HepG2 (cell line): ENCODE measurements around the gene ST3GAL2. TPM values are rescaled to one million over a fixed set of nuclear protein-coding genes. Genes with fewer than 3 reads are reported as not detected.
A peak's percentile ranks its signal among the peaks of the same experiment; 100 is the strongest.

Source experiments
- ATAC-seq: fragments of 200-7000 bp; cut with Tn5 transposase; 3 replicates; pipeline ENCODE4 v1.9.1; 2020; ENCODE audit warnings: mild to moderate bottlenecking, moderate library complexity
- BruUV-seq: library from RNA; stranded (reverse); fragments of 400-500 nt; replicated peaks from 2 replicates; lab custom pipeline; 2021; lab: Mats Ljungman, UMichigan
- CTCF ChIA-PET: fragments of 300-600 bp; formaldehyde crosslinking; extraction: SDS; loops from one replicate; lab custom pipeline; 2021; ENCODE audit warnings: low total read pairs, inconsistent platforms, low intra/inter-chr PET ratio; lab: Yijun Ruan, JAX
- POLR2A ChIA-PET: fragments of 350-600 bp; sonication (Branson Sonifier 250); formaldehyde crosslinking; loops from one replicate; lab custom pipeline; 2020; ENCODE audit warnings: antibody characterized with exemption, inconsistent platforms; lab: Yijun Ruan, JAX
- DNase-seq: peaks from one replicate; pipeline ENCODE4 v3.0.0-alpha.2; 2015; ENCODE audit warnings: low spot score
- FAIRE-seq: peaks from 3 replicates; lab custom pipeline; 2011; peaks lifted over from hg19 to GRCh38; lab: Jason Lieb, UNC
- H2AFZ ChIP-seq: one replicate; pipeline ENCODE4 v1.6.1; 2011; ENCODE audit warnings: low read length, inconsistent platforms
- H3K27ac ChIP-seq: fragments of 300-600 bp; 3 replicates; pipeline ENCODE4 v1.8.0; 2011; ENCODE audit warnings: mixed run types, mild to moderate bottlenecking, mixed read lengths, low read length, inconsistent platforms; ENCODE audit not compliant: insufficient read depth; ENCODE audit errors: extremely low read length
- H3K27me3 ChIP-seq, 2 experiments: fragments of 200-600 bp in 1 of 2; 2 replicates in 1 of 2; 3 replicates in 1 of 2; pipeline versions ENCODE4 v1.6.0 to v1.8.0; 2011; ENCODE audit warnings: low read length in 2 of 2, mild to moderate bottlenecking in 2 of 2, moderate library complexity in 2 of 2, inconsistent platforms in 1 of 2; ENCODE audit not compliant: insufficient read depth in 2 of 2, control insufficient read depth in 1 of 2
- H3K36me3 ChIP-seq, 2 experiments: fragments of 200-600 bp in 1 of 2; replicated peaks in 1 of 2; 2 replicates in 1 of 2; 3 replicates in 1 of 2; pipeline versions ENCODE4 v1.5.1 to v1.8.0; 2011; ENCODE audit warnings: low read length in 2 of 2, inconsistent platforms in 1 of 2; ENCODE audit not compliant: insufficient read depth in 2 of 2, control insufficient read depth in 1 of 2
- H3K4me1 ChIP-seq: 2 replicates; pipeline ENCODE4 v1.5.1; 2012; ENCODE audit warnings: low read length, inconsistent platforms; ENCODE audit not compliant: insufficient read depth
- H3K4me2 ChIP-seq: 2 replicates; pipeline ENCODE4 v1.6.0; 2011; ENCODE audit warnings: low read depth, low read length, inconsistent platforms
- H3K4me3 ChIP-seq, 3 experiments: fragments of 200-600 bp in 1 of 3; sonication (generic), shearing (Covaris generic) in 1 of 3; replicated peaks in 1 of 3; 2 replicates each; pipeline ENCODE4 v1.5.1; 2011 to 2016; ENCODE audit warnings: low read length in 3 of 3, inconsistent platforms in 2 of 3, low read depth in 2 of 3, mild to moderate bottlenecking in 2 of 3, control low read depth in 1 of 3, mixed read lengths in 1 of 3; ENCODE audit not compliant: insufficient read depth in 1 of 3
- H3K79me2 ChIP-seq: one replicate; pipeline ENCODE4 v1.6.1; 2011; ENCODE audit warnings: low read length, inconsistent platforms; ENCODE audit not compliant: insufficient read depth
- H3K9ac ChIP-seq: 2 replicates; pipeline ENCODE4 v1.6.0; 2011; ENCODE audit warnings: mild to moderate bottlenecking, low read depth, low read length, inconsistent platforms; ENCODE audit not compliant: insufficient read depth
- H3K9me3 ChIP-seq: 2 replicates; pipeline ENCODE4 v1.5.1; 2012; ENCODE audit warnings: mild to moderate bottlenecking, low read length
- H4K20me1 ChIP-seq: 2 replicates; pipeline ENCODE4 v1.6.0; 2011; ENCODE audit warnings: inconsistent platforms, mild to moderate bottlenecking, low read length, moderate library complexity; ENCODE audit not compliant: insufficient read depth
- ADNP ChIP-seq: sonication (generic); formaldehyde crosslinking; IDR thresholded peaks from 2 replicates; pipeline ENCODE4 v1.4.0; 2020; ENCODE audit warnings: missing genetic modification reagents
- ERF ChIP-seq: IDR thresholded peaks from 2 replicates; pipeline ENCODE4 v1.6.1; 2018; ENCODE audit warnings: missing biosample characterization, missing genetic modification reagents
- GABPA ChIP-seq, 2 experiments: IDR thresholded peaks; 2 replicates each; pipeline ENCODE4 v1.6.1; 2011 to 2016; ENCODE audit warnings: low read depth in 2 of 2, low read length in 1 of 2, missing biosample characterization in 1 of 2, missing genetic modification characterization in 1 of 2
- JUND ChIP-seq: sonication (generic); formaldehyde crosslinking; IDR thresholded peaks from 2 replicates; pipeline ENCODE4 v1.8.0; 2022; ENCODE audit warnings: mild to moderate bottlenecking, missing genetic modification reagents
- SOX5 ChIP-seq: IDR thresholded peaks from 2 replicates; pipeline ENCODE4 v1.6.1; 2016; ENCODE audit warnings: borderline replicate concordance
- STAG1 ChIP-seq: sonication (generic); formaldehyde crosslinking; IDR thresholded peaks from 2 replicates; pipeline ENCODE4 v1.4.0; 2020; ENCODE audit warnings: missing genetic modification reagents
- TBP ChIP-seq: sonication (generic); formaldehyde crosslinking; IDR thresholded peaks from 2 replicates; pipeline ENCODE4 v1.5.0; 2020; ENCODE audit warnings: missing genetic modification reagents
- ZMAT3 ChIP-seq: sonication (generic); formaldehyde crosslinking; conservative IDR thresholded peaks from 2 replicates; pipeline ENCODE4 v1.7.0; 2021; ENCODE audit warnings: missing genetic modification reagents
- ZNF605 ChIP-seq: sonication (generic); formaldehyde crosslinking; IDR thresholded peaks from 2 replicates; pipeline ENCODE4 v1.8.0; 2022; ENCODE audit warnings: mild to moderate bottlenecking, missing genetic modification reagents
- ZNF704 ChIP-seq: sonication (generic); formaldehyde crosslinking; IDR thresholded peaks from 2 replicates; pipeline ENCODE4 v1.8.1; 2023; ENCODE audit warnings: mild to moderate bottlenecking, inconsistent platforms, moderate library complexity, missing genetic modification reagents, borderline replicate concordance
- ZNF766 ChIP-seq: sonication (generic); formaldehyde crosslinking; IDR thresholded peaks from 2 replicates; pipeline ENCODE4 v1.5.0; 2020; ENCODE audit warnings: missing genetic modification reagents, borderline replicate concordance
- WGBS: methylation state at CpG from one replicate; pipeline ENCODE4 v1.1.6; 2017; ENCODE audit warnings: low lambda C conversion rate; 5-methylcytosine and 5-hydroxymethylcytosine counted together
- in situ Hi-C: cut with HindIII; loops from 2 replicates; pipeline ENCODE4 v1.10.0; 2017; ENCODE audit warnings: low pct_unique_long_range_greater_than_20kb; ENCODE audit not compliant: extremely low pct_ligation_motif_present
- intact Hi-C: fragments of 100-400 bp; cut with micrococcal nuclease; formaldehyde crosslinking; loops from one replicate; pipeline ENCODE4 v1.10.0; 2022; ENCODE audit not compliant: unreplicated experiment
- polyA plus RNA-seq, 8 experiments: library from polyadenylated mRNA; depleted of rRNA in 3 of 8; stranded (reverse) in 7 of 8; unstranded in 1 of 8; fragments of >200 nt; fragmentation: Illumina TruSeq in 4 of 8; extraction: Trizol in 4 of 8; gene quantifications; 2 replicates each; pipeline versions ENCODE4 v1.2.1 to v1.2.3, GENCODE V29; 2011 to 2016; ENCODE audit warnings: low read depth in 4 of 8, missing spikeins in 1 of 8, mixed read lengths in 1 of 8; ENCODE audit not compliant: insufficient read depth in 1 of 8
- total RNA-seq, 5 experiments: library from RNA; depleted of rRNA; stranded (reverse); fragments of >200 nt; fragmentation: Illumina TruSeq; extraction: Trizol; gene quantifications; 2 replicates each; pipeline ENCODE4 v1.2.3, GENCODE V29; 2016; ENCODE audit warnings: low read depth in 1 of 5
- TF ChIP-seq, protein P1 (sequence below): sonication (generic); formaldehyde crosslinking; IDR thresholded peaks from 2 replicates; pipeline ENCODE4 v1.5.0; 2020; ENCODE audit warnings: mild to moderate bottlenecking, missing genetic modification reagents, moderate library complexity
- TF ChIP-seq, protein P2 (sequence below): IDR thresholded peaks from 2 replicates; pipeline ENCODE4 v1.6.1; 2016; ENCODE audit warnings: low read depth, missing genetic modification reagents, missing compliant biosample characterization

ST3GAL2 gene
- total and polyA plus RNA-seq, 2 of the 13 experiments (the other 11 are each of a cell fraction or from before 2014, with no cell fraction given) = 16.3 to 24.9 TPM

DNA sequence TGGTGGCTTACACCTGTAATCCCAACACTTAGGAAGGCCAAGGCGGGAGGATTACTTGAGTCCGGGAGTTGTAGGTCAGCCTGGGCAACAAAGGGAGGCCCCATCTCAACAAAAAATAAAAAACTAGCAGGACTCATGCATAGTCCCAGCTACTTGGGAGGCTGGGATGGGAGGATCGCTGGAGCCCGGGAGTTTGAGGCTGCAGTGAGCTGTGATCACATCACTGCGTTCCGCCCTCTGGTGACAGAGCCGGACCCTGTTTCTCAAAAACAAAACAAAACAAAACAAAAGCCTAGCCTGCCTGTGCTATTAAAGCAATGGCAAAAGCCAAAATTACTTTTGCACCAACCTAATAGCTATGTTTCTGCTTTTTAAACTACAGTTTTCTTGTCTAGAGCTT is 17.0 kb upstream of the ST3GAL2 start (continued):
- peak; percentile 36 for TF ChIP-seq STAG1
- TF ChIP-seq, protein P1, sequence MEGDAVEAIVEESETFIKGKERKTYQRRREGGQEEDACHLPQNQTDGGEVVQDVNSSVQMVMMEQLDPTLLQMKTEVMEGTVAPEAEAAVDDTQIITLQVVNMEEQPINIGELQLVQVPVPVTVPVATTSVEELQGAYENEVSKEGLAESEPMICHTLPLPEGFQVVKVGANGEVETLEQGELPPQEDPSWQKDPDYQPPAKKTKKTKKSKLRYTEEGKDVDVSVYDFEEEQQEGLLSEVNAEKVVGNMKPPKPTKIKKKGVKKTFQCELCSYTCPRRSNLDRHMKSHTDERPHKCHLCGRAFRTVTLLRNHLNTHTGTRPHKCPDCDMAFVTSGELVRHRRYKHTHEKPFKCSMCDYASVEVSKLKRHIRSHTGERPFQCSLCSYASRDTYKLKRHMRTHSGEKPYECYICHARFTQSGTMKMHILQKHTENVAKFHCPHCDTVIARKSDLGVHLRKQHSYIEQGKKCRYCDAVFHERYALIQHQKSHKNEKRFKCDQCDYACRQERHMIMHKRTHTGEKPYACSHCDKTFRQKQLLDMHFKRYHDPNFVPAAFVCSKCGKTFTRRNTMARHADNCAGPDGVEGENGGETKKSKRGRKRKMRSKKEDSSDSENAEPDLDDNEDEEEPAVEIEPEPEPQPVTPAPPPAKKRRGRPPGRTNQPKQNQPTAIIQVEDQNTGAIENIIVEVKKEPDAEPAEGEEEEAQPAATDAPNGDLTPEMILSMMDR (CRISPR knock-in tag) = peak; percentile 24; the same call in 1 of the 2 replicates

DNA sequence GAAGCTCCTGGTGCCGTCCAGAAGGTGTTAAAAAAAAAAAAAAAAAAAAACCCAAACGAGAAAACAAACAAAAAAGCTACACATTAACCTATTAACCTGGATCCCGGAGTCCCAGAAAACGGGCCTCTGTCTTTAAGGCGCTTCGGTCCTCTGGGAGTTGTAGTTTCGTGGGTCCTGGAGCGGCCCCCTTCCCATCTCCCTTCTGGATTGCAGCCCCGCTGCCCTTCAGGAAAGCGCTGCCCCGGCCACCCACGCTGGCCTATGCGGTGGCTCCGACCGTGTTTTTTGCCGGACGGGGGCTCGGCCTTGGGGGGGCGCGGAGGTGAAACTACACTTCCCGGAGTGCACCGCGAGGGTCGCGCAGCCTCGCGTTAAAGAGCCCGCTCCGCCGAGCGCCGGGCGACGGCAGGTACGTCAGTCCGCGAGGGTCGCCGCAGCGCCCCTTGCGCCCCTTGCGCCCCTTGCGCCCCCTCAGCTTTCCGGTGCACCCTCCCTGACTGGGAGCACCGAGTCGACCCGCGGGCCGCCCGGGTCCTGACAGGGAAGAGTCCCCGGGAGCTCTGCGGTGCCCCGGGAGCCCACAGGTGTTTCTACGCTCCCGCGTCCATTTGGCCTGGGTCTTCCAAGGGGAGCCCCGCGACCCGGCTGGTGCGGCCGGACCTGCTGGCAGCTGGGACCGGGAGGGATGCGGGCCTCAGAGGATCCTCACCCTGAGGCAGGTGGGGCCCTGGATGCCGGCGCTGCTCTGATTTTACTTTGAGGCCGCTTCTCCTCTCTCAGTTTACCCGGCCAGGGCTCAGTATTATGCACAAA is 15.5 kb upstream of the ST3GAL2 start, which contains the start of gene FCSK:
Gene FCSK (plus strand): TSS at position 374 of the 813 bp plus-strand sequence. CDS start 8,596 bp downstream, outside the sequence.
- WGBS = under 1% methylated on average over 35 of the region's 67 CpGs
- TF ChIP-seq ZNF605 (CRISPR knock-in tag) (peak; percentile 94), ERF (CRISPR knock-in tag) (no peak; the same call in 1 of the 2 replicates), JUND (CRISPR knock-in tag) (no peak; the same call in 1 of the 2 replicates), GABPA (IDR thresholded peaks at IDR 0.05; ENCODE audit: low read depth, low read length) (no peak), GABPA (CRISPR knock-in tag; IDR thresholded peaks at IDR 0.05; ENCODE audit: low read depth) (peak; percentile 74; the same call in 1 of the 2 replicates), ADNP (CRISPR knock-in tag) (no peak), ZNF704 (peak; percentile 91; the same call in 1 of the 2 replicates), ZNF766 (peak; percentile 79), ZMAT3 (CRISPR knock-in tag) (peak; percentile 87), SOX5 (CRISPR knock-in tag) (no peak), TBP (CRISPR knock-in tag) (peak; percentile 77)
- TF ChIP-seq, protein P2, sequence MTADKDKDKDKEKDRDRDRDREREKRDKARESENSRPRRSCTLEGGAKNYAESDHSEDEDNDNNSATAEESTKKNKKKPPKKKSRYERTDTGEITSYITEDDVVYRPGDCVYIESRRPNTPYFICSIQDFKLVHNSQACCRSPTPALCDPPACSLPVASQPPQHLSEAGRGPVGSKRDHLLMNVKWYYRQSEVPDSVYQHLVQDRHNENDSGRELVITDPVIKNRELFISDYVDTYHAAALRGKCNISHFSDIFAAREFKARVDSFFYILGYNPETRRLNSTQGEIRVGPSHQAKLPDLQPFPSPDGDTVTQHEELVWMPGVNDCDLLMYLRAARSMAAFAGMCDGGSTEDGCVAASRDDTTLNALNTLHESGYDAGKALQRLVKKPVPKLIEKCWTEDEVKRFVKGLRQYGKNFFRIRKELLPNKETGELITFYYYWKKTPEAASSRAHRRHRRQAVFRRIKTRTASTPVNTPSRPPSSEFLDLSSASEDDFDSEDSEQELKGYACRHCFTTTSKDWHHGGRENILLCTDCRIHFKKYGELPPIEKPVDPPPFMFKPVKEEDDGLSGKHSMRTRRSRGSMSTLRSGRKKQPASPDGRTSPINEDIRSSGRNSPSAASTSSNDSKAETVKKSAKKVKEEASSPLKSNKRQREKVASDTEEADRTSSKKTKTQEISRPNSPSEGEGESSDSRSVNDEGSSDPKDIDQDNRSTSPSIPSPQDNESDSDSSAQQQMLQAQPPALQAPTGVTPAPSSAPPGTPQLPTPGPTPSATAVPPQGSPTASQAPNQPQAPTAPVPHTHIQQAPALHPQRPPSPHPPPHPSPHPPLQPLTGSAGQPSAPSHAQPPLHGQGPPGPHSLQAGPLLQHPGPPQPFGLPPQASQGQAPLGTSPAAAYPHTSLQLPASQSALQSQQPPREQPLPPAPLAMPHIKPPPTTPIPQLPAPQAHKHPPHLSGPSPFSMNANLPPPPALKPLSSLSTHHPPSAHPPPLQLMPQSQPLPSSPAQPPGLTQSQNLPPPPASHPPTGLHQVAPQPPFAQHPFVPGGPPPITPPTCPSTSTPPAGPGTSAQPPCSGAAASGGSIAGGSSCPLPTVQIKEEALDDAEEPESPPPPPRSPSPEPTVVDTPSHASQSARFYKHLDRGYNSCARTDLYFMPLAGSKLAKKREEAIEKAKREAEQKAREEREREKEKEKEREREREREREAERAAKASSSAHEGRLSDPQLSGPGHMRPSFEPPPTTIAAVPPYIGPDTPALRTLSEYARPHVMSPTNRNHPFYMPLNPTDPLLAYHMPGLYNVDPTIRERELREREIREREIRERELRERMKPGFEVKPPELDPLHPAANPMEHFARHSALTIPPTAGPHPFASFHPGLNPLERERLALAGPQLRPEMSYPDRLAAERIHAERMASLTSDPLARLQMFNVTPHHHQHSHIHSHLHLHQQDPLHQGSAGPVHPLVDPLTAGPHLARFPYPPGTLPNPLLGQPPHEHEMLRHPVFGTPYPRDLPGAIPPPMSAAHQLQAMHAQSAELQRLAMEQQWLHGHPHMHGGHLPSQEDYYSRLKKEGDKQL (CRISPR knock-in tag) = no peak

More for the DNA sequence above, 15.5 kb upstream of the ST3GAL2 start, which contains the start of gene FCSK:
- no peaks in the 10 kb centered on the region for H3K9me3 ChIP-seq
- peak; percentile 93 for FAIRE-seq
- peak within 1 kb of the TSS; percentile 73 for H3K4me2 ChIP-seq
- BruUV-seq = no TSS peak
- peak; percentile 93 for ATAC-seq
- in situ Hi-C loops (no loop called here), intact Hi-C loops (loop anchor here (1.0 to 5.0 kb wide), 4 partner anchors 26 to 72 kb away; no protein-coding TSS in a partner anchor)
- no peaks in the 10 kb centered on the region for H4K20me1 ChIP-seq
- peak within 1 kb of the TSS; percentile 97 for H3K27ac ChIP-seq
- ChIA-PET CTCF (interaction anchor here (1.2 to 1.6 kb wide), 2 partner anchors 59 to 74 kb away, joined by 3 to 5 read pairs; no protein-coding TSS in a partner anchor), POLR2A (interaction anchor here (0.7 to 4.9 kb wide), 20 partner anchors 8 to 108 kb away, joined by 3 to 96 read pairs (median 4); partner anchors contain the start of genes DDX19A and ST3GAL2)
- peak; percentile 88 for DNase-seq
- H3K79me2 ChIP-seq = no peaks in the 10 kb centered on the region
- H3K4me3 ChIP-seq = peak within 1 kb of the TSS; percentile 88 to 90 (median 89)
- H3K27me3 ChIP-seq = no peaks in the 10 kb centered on the region; a peak in 1 of 5 replicates
- peak within 1 kb of the TSS; percentile 86 for H2AFZ ChIP-seq
- peaks cover 45% of the 10 kb centered on the region for H3K4me1 ChIP-seq
- H3K9ac ChIP-seq = peak within 1 kb of the TSS; percentile 98
- H3K36me3 ChIP-seq = no peaks in the 10 kb centered on the region
